OCI-LY3 (cell line): Measurements from ENCODE around the gene KEL.

Experiments
- H2AFZ ChIP-seq: fragments of 200-600, 300-600 bp; shearing (Covaris generic); 2 replicates; pipeline ENCODE4 v1.6.0; 2014; ENCODE audit warnings: antibody characterized with exemption, low read depth, low read length
- H3K27ac ChIP-seq: fragments of 200-600, 300-600 bp; sonication (generic); 2 replicates; pipeline ENCODE4 v1.5.1; 2014; ENCODE audit warnings: mild to moderate bottlenecking, low read length, moderate library complexity, mixed read lengths
- H3K27me3 ChIP-seq: fragments of 200-600, 300-600 bp; sonication (generic); 2 replicates; pipeline ENCODE4 v1.6.1; 2014; ENCODE audit warnings: low read depth, low read length, mixed read lengths
- H3K36me3 ChIP-seq: fragments of 200-600, 300-600 bp; sonication (generic); replicated peaks from 2 replicates; pipeline ENCODE3; 2014; ENCODE audit warnings: low read depth, low read length, mixed read lengths
- H3K4me1 ChIP-seq: fragments of 300-600, 200-600 bp; sonication (generic); 2 replicates; pipeline ENCODE4 v1.6.1; 2014; ENCODE audit warnings: low read length, mixed read lengths
- H3K4me2 ChIP-seq: fragments of 200-600, 300-600 bp; sonication (generic); 2 replicates; pipeline ENCODE4 v1.6.1; 2014; ENCODE audit warnings: low read length, mixed read lengths
- H3K4me3 ChIP-seq: fragments of 300-600, 200-600 bp; sonication (generic); 2 replicates; pipeline ENCODE4 v1.5.1; 2014; ENCODE audit warnings: antibody characterized with exemption, mild to moderate bottlenecking, low read length, moderate library complexity
- H3K79me2 ChIP-seq: fragments of 300-600, 200-600 bp; shearing (Covaris generic); 2 replicates; pipeline ENCODE4 v1.6.1; 2014; ENCODE audit warnings: mild to moderate bottlenecking, low read length, mixed read lengths
- H3K9ac ChIP-seq: fragments of 300-600, 200-600 bp; shearing (Covaris generic); 2 replicates; pipeline ENCODE4 v1.6.0; 2014; ENCODE audit warnings: mild to moderate bottlenecking, low read length, moderate library complexity
- H3K9me3 ChIP-seq: fragments of 200-600, 300-600 bp; shearing (Covaris generic); 2 replicates; pipeline ENCODE4 v1.6.1; 2014; ENCODE audit warnings: low read length, mixed read lengths; ENCODE audit not compliant: insufficient read depth
- H4K20me1 ChIP-seq: fragments of 200-600, 300-600 bp; sonication (generic); 2 replicates; pipeline ENCODE4 v1.6.1; 2016; ENCODE audit warnings: low read length, mixed read lengths; ENCODE audit not compliant: insufficient read depth
- EZH2phosphoT487 ChIP-seq: fragments of 200-600 bp; shearing (Covaris generic); IDR thresholded peaks from 2 replicates; pipeline ENCODE4 v1.6.1; 2018; ENCODE audit warnings: antibody characterized with exemption, mixed run types, low read depth
- TF ChIP-seq, protein P1 (sequence below): fragments of 200-600, 300-600 bp; sonication (generic); IDR thresholded peaks from 2 replicates; pipeline ENCODE4 v1.5.1; 2014; ENCODE audit warnings: antibody characterized with exemption, low read length, low read depth

KEL gene

DNA sequence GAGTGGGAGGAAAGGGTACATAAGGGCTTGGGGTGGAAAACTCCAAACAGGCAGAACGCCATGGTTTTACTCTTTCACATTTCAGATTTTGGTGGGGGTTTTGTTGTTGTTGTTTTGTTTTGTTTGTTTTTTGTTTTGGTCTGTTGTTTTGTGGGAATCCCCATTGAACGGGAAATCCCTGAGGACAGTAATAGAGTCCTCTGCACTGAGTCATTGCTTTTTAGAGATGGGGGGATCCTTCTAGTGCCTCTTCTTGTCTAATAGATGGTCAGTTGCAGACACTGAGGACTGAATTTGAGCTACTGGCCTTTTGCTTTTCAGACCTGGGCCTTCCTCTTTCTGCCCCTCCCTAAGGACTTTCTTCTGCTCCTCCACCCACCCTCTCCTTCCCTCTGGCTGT, 48.6 kb downstream of the KEL start:
- no peaks in the 10 kb centered on the region for H3K4me1 ChIP-seq
- H3K4me2 ChIP-seq = no peak overlapping the region
- no peak overlapping the region for H3K27ac ChIP-seq
- TF ChIP-seq, protein P1, sequence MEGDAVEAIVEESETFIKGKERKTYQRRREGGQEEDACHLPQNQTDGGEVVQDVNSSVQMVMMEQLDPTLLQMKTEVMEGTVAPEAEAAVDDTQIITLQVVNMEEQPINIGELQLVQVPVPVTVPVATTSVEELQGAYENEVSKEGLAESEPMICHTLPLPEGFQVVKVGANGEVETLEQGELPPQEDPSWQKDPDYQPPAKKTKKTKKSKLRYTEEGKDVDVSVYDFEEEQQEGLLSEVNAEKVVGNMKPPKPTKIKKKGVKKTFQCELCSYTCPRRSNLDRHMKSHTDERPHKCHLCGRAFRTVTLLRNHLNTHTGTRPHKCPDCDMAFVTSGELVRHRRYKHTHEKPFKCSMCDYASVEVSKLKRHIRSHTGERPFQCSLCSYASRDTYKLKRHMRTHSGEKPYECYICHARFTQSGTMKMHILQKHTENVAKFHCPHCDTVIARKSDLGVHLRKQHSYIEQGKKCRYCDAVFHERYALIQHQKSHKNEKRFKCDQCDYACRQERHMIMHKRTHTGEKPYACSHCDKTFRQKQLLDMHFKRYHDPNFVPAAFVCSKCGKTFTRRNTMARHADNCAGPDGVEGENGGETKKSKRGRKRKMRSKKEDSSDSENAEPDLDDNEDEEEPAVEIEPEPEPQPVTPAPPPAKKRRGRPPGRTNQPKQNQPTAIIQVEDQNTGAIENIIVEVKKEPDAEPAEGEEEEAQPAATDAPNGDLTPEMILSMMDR = no peak
- no peak for TF ChIP-seq EZH2phosphoT487
- no peaks in the 10 kb centered on the region for H4K20me1 ChIP-seq
- H2AFZ ChIP-seq = no peak overlapping the region
- H3K36me3 ChIP-seq = no peaks in the 10 kb centered on the region
- no peak overlapping the region for H3K9ac ChIP-seq
- no peaks in the 10 kb centered on the region for H3K9me3 ChIP-seq
- H3K27me3 ChIP-seq = peaks cover 67% of the 10 kb centered on the region
- no peaks in the 10 kb centered on the region for H3K79me2 ChIP-seq
- no peak overlapping the region for H3K4me3 ChIP-seq

DNA sequence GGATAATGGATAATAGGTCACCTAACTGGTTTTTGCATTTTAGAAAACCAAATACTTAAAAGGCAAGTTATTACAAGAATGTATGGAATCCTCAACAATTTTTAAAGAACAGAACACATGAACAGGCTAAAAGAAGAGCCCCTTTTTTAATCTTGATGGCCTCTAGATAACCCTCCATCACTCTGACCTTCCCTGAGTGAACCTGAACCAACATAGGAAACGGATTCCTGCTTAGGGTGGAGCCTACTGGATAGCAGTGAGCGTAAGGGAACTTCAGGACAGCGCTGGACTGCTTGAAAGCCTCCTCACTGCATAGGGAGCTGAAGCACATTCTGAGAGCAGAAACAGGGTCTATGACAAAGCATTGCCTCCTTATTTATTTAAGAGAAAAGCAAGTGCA, 49.1 kb downstream of the KEL start:
- H3K4me3 ChIP-seq = no peak overlapping the region
- no peak overlapping the region for H2AFZ ChIP-seq
- H3K36me3 ChIP-seq = no peaks in the 10 kb centered on the region
- H3K4me1 ChIP-seq = no peaks in the 10 kb centered on the region
- H3K9me3 ChIP-seq = no peaks in the 10 kb centered on the region
- TF ChIP-seq EZH2phosphoT487 = no peak
- TF ChIP-seq, protein P1 = no peak
- H4K20me1 ChIP-seq = no peaks in the 10 kb centered on the region
- peaks cover 62% of the 10 kb centered on the region for H3K27me3 ChIP-seq
- no peak overlapping the region for H3K4me2 ChIP-seq
- no peak overlapping the region for H3K27ac ChIP-seq
- H3K79me2 ChIP-seq = no peaks in the 10 kb centered on the region
- H3K9ac ChIP-seq = no peak overlapping the region

DNA sequence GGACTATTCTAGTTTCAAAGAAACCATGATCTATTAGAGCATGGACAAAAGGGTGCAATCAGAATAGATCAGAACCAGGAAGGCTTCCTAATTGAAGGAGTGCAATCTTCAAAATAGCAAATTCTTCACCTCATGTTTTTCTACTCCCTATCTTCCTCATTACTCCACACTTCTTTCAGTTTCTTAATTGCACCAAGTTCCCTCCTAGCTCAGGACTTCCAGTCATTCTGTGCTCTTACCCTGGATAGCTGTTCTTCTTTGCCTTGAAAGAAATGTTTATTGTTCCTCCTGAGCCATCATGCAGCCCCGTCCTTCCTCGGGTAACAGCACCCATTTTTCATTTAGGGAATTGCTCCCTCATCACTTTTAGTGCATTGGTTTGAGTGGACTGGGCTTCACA, 51.7 kb downstream of the KEL start:
- H3K4me2 ChIP-seq = no peak overlapping the region
- 0 out of 2 replicates have a peak, but pooled peaks cover 4% of the 10 kb centered on the region for H3K9me3 ChIP-seq
- no peak overlapping the region for H3K4me3 ChIP-seq
- no peak overlapping the region for H2AFZ ChIP-seq
- TF ChIP-seq EZH2phosphoT487 = no peak
- TF ChIP-seq, protein P1 = no peak
- peaks cover 41% of the 10 kb centered on the region for H3K27me3 ChIP-seq
- no peaks in the 10 kb centered on the region for H3K4me1 ChIP-seq
- H3K9ac ChIP-seq = no peak overlapping the region
- no peaks in the 10 kb centered on the region for H3K79me2 ChIP-seq
- H3K36me3 ChIP-seq = no peaks in the 10 kb centered on the region
- H4K20me1 ChIP-seq = no peaks in the 10 kb centered on the region
- no peak overlapping the region for H3K27ac ChIP-seq

DNA sequence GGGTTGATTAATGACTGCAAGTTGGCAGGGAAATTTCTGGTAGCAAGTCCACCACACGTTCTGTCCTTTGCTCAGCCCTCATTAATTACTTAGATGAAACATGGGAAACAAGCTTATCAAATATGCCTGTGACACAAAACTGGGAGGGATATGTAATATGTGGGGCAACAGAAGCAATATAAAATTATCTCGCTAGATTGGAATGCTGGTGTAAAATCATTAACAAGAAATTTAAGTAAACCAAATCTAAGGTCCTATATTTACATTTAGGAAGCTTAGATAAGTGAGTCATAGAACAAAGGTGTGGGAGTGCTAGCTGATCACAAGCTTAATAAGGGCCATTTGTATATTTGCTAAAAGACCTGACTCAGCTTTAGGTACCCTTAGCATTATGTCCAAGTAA, 52.1 kb downstream of the KEL start:
- H3K27me3 ChIP-seq = peaks cover 41% of the 10 kb centered on the region
- H4K20me1 ChIP-seq = no peaks in the 10 kb centered on the region
- no peak overlapping the region for H3K27ac ChIP-seq
- H3K4me3 ChIP-seq = no peak overlapping the region
- no peak overlapping the region for H3K9ac ChIP-seq
- H3K4me2 ChIP-seq = no peak overlapping the region
- no peak overlapping the region for H2AFZ ChIP-seq
- TF ChIP-seq, protein P1 = no peak
- TF ChIP-seq EZH2phosphoT487 = no peak
- H3K36me3 ChIP-seq = no peaks in the 10 kb centered on the region
- H3K9me3 ChIP-seq = peaks cover 7% of the 10 kb centered on the region; the same call in 1 of the 2 replicates
- no peaks in the 10 kb centered on the region for H3K4me1 ChIP-seq
- H3K79me2 ChIP-seq = no peaks in the 10 kb centered on the region
